ENCODE data around the gene YOD1. TPM values are rescaled to one million over a fixed set of nuclear protein-coding genes. Genes with fewer than 3 reads are reported as not detected.

Gene YOD1
- total RNA-seq, 4 donors from 2014 or later, result 9.0 to 17.5 (median 12.0) TPM

GRCh38 chr1:207009182-207009850 is 41.7 kb downstream of the YOD1 start:
- Histone ChIP-seq H3K9me3 (no peaks in the 10 kb centered on the region), H3K27ac (peak overlapping the region in 1 of 4 donors; percentile 18), H3K27me3 (no peaks in the 10 kb centered on the region), H3K36me3 (no peaks in the 10 kb centered on the region), H3K4me1 (peaks cover 0 to 24% (median 11%) of the 10 kb centered on the region in 4 donors), H3K4me3 (no peak overlapping the region)
- intact Hi-C loops (cut with DNase I; ENCODE audit: low total_unique reads), result no loop called here
- TF ChIP-seq POLR2A (IDR thresholded peaks at IDR 0.05), result no peak
- in situ Hi-C loops (cut with MboI; ENCODE audit: low pct_ligation_motif_present in 1 of 4, low pct_unique_long_range_greater_than_20kb in 1 of 4, low sequenced_read_pairs in 3 of 4), result no loop called here
- 87 to 95% methylated on average over 7 to 10 of the region's 10 CpGs for WGBS, 2 donors (ENCODE audit: low coverage in 1 of 2)
- DNase-seq, result no peak

GRCh38 chr1:207007352-207008033 is 43.5 kb downstream of the YOD1 start:
- TF ChIP-seq POLR2AphosphoS5 (IDR thresholded peaks at IDR 0.05) (no peak), CTCF (IDR thresholded peaks at IDR 0.05) (no peak), POLR2A (IDR thresholded peaks at IDR 0.05) (no peak), EP300 (IDR thresholded peaks at IDR 0.05; ENCODE audit: low read depth) (no peak)
- Histone ChIP-seq H3K36me3 (no peaks in the 10 kb centered on the region), H3K27ac (no peak overlapping the region), H3K9me3 (no peaks in the 10 kb centered on the region), H3K27me3 (no peaks in the 10 kb centered on the region), H3K4me3 (no peak overlapping the region), H3K4me1 (peaks cover 0 to 24% (median 12%) of the 10 kb centered on the region in 4 donors)
- 69 to 81% methylated on average over 5 of the region's 5 CpGs for WGBS, 2 donors (ENCODE audit: low coverage in 1 of 2)
- intact Hi-C loops (cut with DNase I; ENCODE audit: low total_unique reads), result no loop called here
- in situ Hi-C loops (cut with MboI; ENCODE audit: low pct_ligation_motif_present in 1 of 4, low pct_unique_long_range_greater_than_20kb in 1 of 4, low sequenced_read_pairs in 3 of 4), result no loop called here
- no peak for DNase-seq

- H3K4me3 ChIP-seq, result no peak overlapping the region
- no peak overlapping the region for H3K27ac ChIP-seq
- no peaks in the 10 kb centered on the region for H3K27me3 ChIP-seq
- in situ Hi-C loops (cut with MboI; ENCODE audit: low pct_ligation_motif_present in 1 of 4, low pct_unique_long_range_greater_than_20kb in 1 of 4, low sequenced_read_pairs in 3 of 4) (no loop called here), intact Hi-C loops (cut with DNase I; ENCODE audit: low total_unique reads) (no loop called here)
- TF ChIP-seq POLR2A (IDR thresholded peaks at IDR 0.05), result no peak
- TF ChIP-seq POLR2AphosphoS5 (IDR thresholded peaks at IDR 0.05), result no peak
- 72 to 90% methylated on average over 2 to 3 of the region's 3 CpGs for WGBS, 2 donors (ENCODE audit: low coverage in 1 of 2)
- no peaks in the 10 kb centered on the region for H3K9me3 ChIP-seq
- H3K36me3 ChIP-seq, result no peaks in the 10 kb centered on the region
- H3K4me1 ChIP-seq, result peaks cover 0 to 29% (median 13%) of the 10 kb centered on the region in 4 donors
- no peak for DNase-seq
Measured at GRCh38 chr1:207006914-207007313, 44.1 kb downstream of the YOD1 start.

GRCh38 chr1:207006083-207006482 is 44.9 kb downstream of the YOD1 start:
- H3K4me3 ChIP-seq, result no peak overlapping the region
- no peak overlapping the region for H3K27ac ChIP-seq
- 86 to 89% methylated on average over 2 to 3 of the region's 3 CpGs for WGBS, 2 donors (ENCODE audit: low coverage in 1 of 2)
- no peaks in the 10 kb centered on the region for H3K36me3 ChIP-seq
- TF ChIP-seq EP300 (IDR thresholded peaks at IDR 0.05; ENCODE audit: low read depth), result no peak
- in situ Hi-C loops (cut with MboI; ENCODE audit: low pct_ligation_motif_present in 1 of 4, low pct_unique_long_range_greater_than_20kb in 1 of 4, low sequenced_read_pairs in 3 of 4), result no loop called here
- H3K4me1 ChIP-seq, result peaks cover 0 to 32% (median 14%) of the 10 kb centered on the region in 4 donors
- no peaks in the 10 kb centered on the region for H3K27me3 ChIP-seq
- DNase-seq, result no peak
- no peaks in the 10 kb centered on the region for H3K9me3 ChIP-seq
- intact Hi-C loops (cut with DNase I; ENCODE audit: low total_unique reads), result no loop called here

DNA sequence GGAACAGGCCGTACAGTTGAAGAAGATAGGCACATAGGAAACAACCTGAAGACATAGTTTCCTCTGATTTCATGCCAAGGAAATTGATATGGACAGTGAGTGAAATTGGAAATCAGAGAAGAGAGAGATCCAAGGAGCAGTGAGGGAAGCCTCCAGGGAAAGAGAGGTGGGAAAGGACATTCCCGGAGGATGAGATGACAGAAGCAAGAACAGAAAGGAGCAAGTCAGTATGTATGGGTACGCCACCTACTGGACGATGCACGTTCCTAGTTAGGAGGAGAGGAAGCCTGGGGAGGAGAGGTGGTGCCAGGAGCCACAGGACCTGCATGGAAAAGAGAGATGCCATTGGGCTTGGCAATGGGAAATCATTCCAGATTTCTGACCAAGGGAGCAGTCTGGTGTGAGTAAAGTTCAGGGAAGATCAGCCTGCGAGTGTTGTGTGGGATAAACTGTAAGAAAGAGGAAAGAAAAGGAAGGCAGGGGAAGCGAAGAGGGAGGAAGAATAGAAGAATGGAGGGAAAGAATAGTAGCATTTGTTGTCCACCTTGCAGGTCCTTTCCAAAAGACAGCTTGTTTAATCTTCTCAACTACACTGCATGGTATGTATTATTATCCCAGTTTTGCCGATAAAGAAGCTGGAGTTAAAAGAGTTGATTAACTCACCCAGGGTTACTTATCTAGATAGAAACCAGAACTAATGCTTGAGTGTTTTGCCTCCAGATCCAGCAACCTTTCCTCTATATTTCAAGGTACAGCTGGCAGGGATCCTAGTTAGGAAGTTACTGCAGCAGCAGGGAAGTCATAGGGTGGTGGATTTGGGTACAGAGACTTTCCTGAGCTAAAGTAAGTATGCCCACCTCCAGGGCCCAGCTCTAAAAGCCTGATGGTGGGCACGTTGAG is 45.8 kb downstream of the YOD1 start:
- intact Hi-C loops (cut with DNase I; ENCODE audit: low total_unique reads), result no loop called here
- in situ Hi-C loops (cut with MboI; ENCODE audit: low pct_ligation_motif_present in 1 of 4, low pct_unique_long_range_greater_than_20kb in 1 of 4, low sequenced_read_pairs in 3 of 4), result no loop called here
- Histone ChIP-seq H3K4me1 (peaks cover 0 to 28% (median 12%) of the 10 kb centered on the region in 4 donors), H3K4me3 (no peak overlapping the region), H3K27me3 (no peaks in the 10 kb centered on the region), H3K36me3 (no peaks in the 10 kb centered on the region), H3K9me3 (no peaks in the 10 kb centered on the region), H3K27ac (peak overlapping the region in 1 of 4 donors; percentile 15)
- DNase-seq, result peak; percentile 76
- TF ChIP-seq CTCF (IDR thresholded peaks at IDR 0.05) (peak; percentile 57 to 74 (median 64)), POLR2AphosphoS5 (IDR thresholded peaks at IDR 0.05) (no peak)
- WGBS, 2 donors (ENCODE audit: low coverage in 1 of 2), result 40 to 65% methylated on average over 2 to 9 of the region's 9 CpGs
